HepG2 (cell line): ENCODE measurements around the gene CLIC3. TPM values are rescaled to one million over a fixed set of nuclear protein-coding genes. Genes with fewer than 3 reads are reported as not detected.

Experiments
- ATAC-seq: fragments of 200-7000 bp; cut with Tn5 transposase; 3 replicates; pipeline ENCODE4 v1.9.1; 2020; ENCODE audit warnings: mild to moderate bottlenecking, moderate library complexity
- BruUV-seq: library from RNA; stranded (reverse); fragments of 400-500 nt; replicated peaks from 2 replicates; lab custom pipeline; 2021; lab: Mats Ljungman, UMichigan
- CTCF ChIA-PET: fragments of 300-600 bp; formaldehyde crosslinking; extraction: SDS; loops from one replicate; lab custom pipeline; 2021; ENCODE audit warnings: low total read pairs, inconsistent platforms, low intra/inter-chr PET ratio; lab: Yijun Ruan, JAX
- POLR2A ChIA-PET: fragments of 350-600 bp; sonication (Branson Sonifier 250); formaldehyde crosslinking; loops from one replicate; lab custom pipeline; 2020; ENCODE audit warnings: antibody characterized with exemption, inconsistent platforms; lab: Yijun Ruan, JAX
- DNase-seq: peaks from one replicate; pipeline ENCODE4 v3.0.0-alpha.2; 2015; ENCODE audit warnings: low spot score
- FAIRE-seq: peaks from 3 replicates; lab custom pipeline; 2011; peaks lifted over from hg19 to GRCh38; lab: Jason Lieb, UNC
- H2AFZ ChIP-seq: one replicate; pipeline ENCODE4 v1.6.1; 2011; ENCODE audit warnings: low read length, inconsistent platforms
- H3K27ac ChIP-seq: fragments of 300-600 bp; 3 replicates; pipeline ENCODE4 v1.8.0; 2011; ENCODE audit warnings: mixed run types, mild to moderate bottlenecking, mixed read lengths, low read length, inconsistent platforms; ENCODE audit not compliant: insufficient read depth; ENCODE audit errors: extremely low read length
- H3K27me3 ChIP-seq, 2 experiments: fragments of 200-600 bp in 1 of 2; 2 replicates in 1 of 2; 3 replicates in 1 of 2; pipeline versions ENCODE4 v1.6.0 to v1.8.0; 2011; ENCODE audit warnings: low read length in 2 of 2, mild to moderate bottlenecking in 2 of 2, moderate library complexity in 2 of 2, inconsistent platforms in 1 of 2; ENCODE audit not compliant: insufficient read depth in 2 of 2, control insufficient read depth in 1 of 2
- H3K36me3 ChIP-seq, 2 experiments: fragments of 200-600 bp in 1 of 2; replicated peaks in 1 of 2; 2 replicates in 1 of 2; 3 replicates in 1 of 2; pipeline versions ENCODE4 v1.5.1 to v1.8.0; 2011; ENCODE audit warnings: low read length in 2 of 2, inconsistent platforms in 1 of 2; ENCODE audit not compliant: insufficient read depth in 2 of 2, control insufficient read depth in 1 of 2
- H3K4me1 ChIP-seq: 2 replicates; pipeline ENCODE4 v1.5.1; 2012; ENCODE audit warnings: low read length, inconsistent platforms; ENCODE audit not compliant: insufficient read depth
- H3K4me2 ChIP-seq: 2 replicates; pipeline ENCODE4 v1.6.0; 2011; ENCODE audit warnings: low read depth, low read length, inconsistent platforms
- H3K4me3 ChIP-seq, 3 experiments: fragments of 200-600 bp in 1 of 3; sonication (generic), shearing (Covaris generic) in 1 of 3; replicated peaks in 1 of 3; 2 replicates each; pipeline ENCODE4 v1.5.1; 2011 to 2016; ENCODE audit warnings: low read length in 3 of 3, inconsistent platforms in 2 of 3, low read depth in 2 of 3, mild to moderate bottlenecking in 2 of 3, control low read depth in 1 of 3, mixed read lengths in 1 of 3; ENCODE audit not compliant: insufficient read depth in 1 of 3
- H3K79me2 ChIP-seq: one replicate; pipeline ENCODE4 v1.6.1; 2011; ENCODE audit warnings: low read length, inconsistent platforms; ENCODE audit not compliant: insufficient read depth
- H3K9ac ChIP-seq: 2 replicates; pipeline ENCODE4 v1.6.0; 2011; ENCODE audit warnings: mild to moderate bottlenecking, low read depth, low read length, inconsistent platforms; ENCODE audit not compliant: insufficient read depth
- H3K9me3 ChIP-seq: 2 replicates; pipeline ENCODE4 v1.5.1; 2012; ENCODE audit warnings: mild to moderate bottlenecking, low read length
- H4K20me1 ChIP-seq: 2 replicates; pipeline ENCODE4 v1.6.0; 2011; ENCODE audit warnings: inconsistent platforms, mild to moderate bottlenecking, low read length, moderate library complexity; ENCODE audit not compliant: insufficient read depth
- DR1 ChIP-seq: sonication (generic); formaldehyde crosslinking; IDR thresholded peaks from 2 replicates; pipeline ENCODE4 v1.8.0; 2021; ENCODE audit warnings: mild to moderate bottlenecking, missing genetic modification reagents, inconsistent platforms
- KIAA2018 ChIP-seq: sonication (generic); formaldehyde crosslinking; IDR thresholded peaks from 2 replicates; pipeline ENCODE4 v1.5.0; 2020; ENCODE audit warnings: mild to moderate bottlenecking, missing genetic modification reagents, borderline replicate concordance
- KLF16 ChIP-seq, 2 experiments: sonication (generic) in 1 of 2; formaldehyde crosslinking in 1 of 2; IDR thresholded peaks; 2 replicates each; pipeline versions ENCODE4 v1.6.1 to v1.8.0; 2016 to 2023; ENCODE audit warnings: missing genetic modification reagents in 2 of 2, missing compliant biosample characterization in 1 of 2
- MEIS2 ChIP-seq: sonication (generic); formaldehyde crosslinking; IDR thresholded peaks from 2 replicates; pipeline ENCODE4 v1.9.0; 2021; ENCODE audit warnings: mild to moderate bottlenecking, missing genetic modification reagents
- SMC3 ChIP-seq: IDR thresholded peaks from 2 replicates; pipeline ENCODE4 v1.6.1; 2011; ENCODE audit warnings: low read length, improper control_type of control experiment
- TBX2 ChIP-seq: sonication (generic); formaldehyde crosslinking; IDR thresholded peaks from 2 replicates; pipeline ENCODE4 v1.5.0; 2020; ENCODE audit warnings: missing genetic modification reagents, mild to moderate bottlenecking, borderline replicate concordance
- ZBTB25 ChIP-seq: IDR thresholded peaks from 2 replicates; pipeline ENCODE4 v1.6.1; 2018; ENCODE audit warnings: missing genetic modification reagents
- WGBS: methylation state at CpG from one replicate; pipeline ENCODE4 v1.1.6; 2017; ENCODE audit warnings: low lambda C conversion rate; 5-methylcytosine and 5-hydroxymethylcytosine counted together
- in situ Hi-C: cut with HindIII; loops from 2 replicates; pipeline ENCODE4 v1.10.0; 2017; ENCODE audit warnings: low pct_unique_long_range_greater_than_20kb; ENCODE audit not compliant: extremely low pct_ligation_motif_present
- intact Hi-C: fragments of 100-400 bp; cut with micrococcal nuclease; formaldehyde crosslinking; loops from one replicate; pipeline ENCODE4 v1.10.0; 2022; ENCODE audit not compliant: unreplicated experiment
- polyA plus RNA-seq, 8 experiments: library from polyadenylated mRNA; depleted of rRNA in 3 of 8; stranded (reverse) in 7 of 8; unstranded in 1 of 8; fragments of >200 nt; fragmentation: Illumina TruSeq in 4 of 8; extraction: Trizol in 4 of 8; gene quantifications; 2 replicates each; pipeline versions ENCODE4 v1.2.1 to v1.2.3, GENCODE V29; 2011 to 2016; ENCODE audit warnings: low read depth in 4 of 8, missing spikeins in 1 of 8, mixed read lengths in 1 of 8; ENCODE audit not compliant: insufficient read depth in 1 of 8
- total RNA-seq, 5 experiments: library from RNA; depleted of rRNA; stranded (reverse); fragments of >200 nt; fragmentation: Illumina TruSeq; extraction: Trizol; gene quantifications; 2 replicates each; pipeline ENCODE4 v1.2.3, GENCODE V29; 2016; ENCODE audit warnings: low read depth in 1 of 5

Gene CLIC3
- total and polyA plus RNA-seq, 2 of the 13 experiments (the other 11 are each of a cell fraction or from before 2014, with no cell fraction given): 0.51 to 1.5 TPM

GRCh38 chr9:136952321-136952850 lies 44.0 kb downstream of the CLIC3 start:
- DNase-seq (no peak), ATAC-seq (no peak), FAIRE-seq (no peak)
- Histone ChIP-seq H2AFZ (no peak overlapping the region), H4K20me1 (no peaks in the 10 kb centered on the region), H3K9ac (no peak overlapping the region), H3K79me2 (peaks cover 5% of the 10 kb centered on the region), H3K4me2 (no peak overlapping the region), H3K4me1 (peaks cover 32% of the 10 kb centered on the region), H3K9me3 (no peaks in the 10 kb centered on the region), H3K27ac (no peak overlapping the region), H3K27me3 (no peaks in the 10 kb centered on the region), H3K4me3 (no peak overlapping the region), H3K36me3 (no peaks in the 10 kb centered on the region)
- TF ChIP-seq KLF16 (CRISPR knock-in tag; IDR thresholded peaks at IDR 0.05) (no peak), ZBTB25 (CRISPR knock-in tag) (no peak), SMC3 (no peak)
- ChIA-PET CTCF (no interaction called here), POLR2A (no interaction called here)
- intact Hi-C loops: no loop called here
- no TSS peak for BruUV-seq
- 92% methylated on average over 2 of the region's 15 CpGs for WGBS
- in situ Hi-C loops: no loop called here

GRCh38 chr9:136951541-136952320 lies 44.6 kb downstream of the CLIC3 start, which contains the start of gene LCN12:
Gene LCN12, plus strand, starts transcription at chr9:136952273. Its CDS starts 55 bp downstream, at chr9:136952328.
- POLR2A ChIA-PET: no interaction called here
- DNase-seq (no peak), ATAC-seq (no peak), FAIRE-seq (no peak)
- Histone ChIP-seq H3K4me3 (peak within 1 kb of the TSS in 1 of 3 experiments; percentile 90; a peak in 1 of 6 replicates), H3K9ac (peak within 1 kb of the TSS; percentile 86; the same call in 1 of the 2 replicates), H3K27ac (no peak within 1 kb of the TSS), H3K79me2 (peaks cover 5% of the 10 kb centered on the region), H3K27me3 (no peaks in the 10 kb centered on the region), H3K4me1 (peaks cover 39% of the 10 kb centered on the region), H4K20me1 (no peaks in the 10 kb centered on the region), H3K36me3 (no peaks in the 10 kb centered on the region), H3K4me2 (peak within 1 kb of the TSS; percentile 100; the same call in 1 of the 2 replicates), H2AFZ (no peak within 1 kb of the TSS), H3K9me3 (no peaks in the 10 kb centered on the region)
- intact Hi-C loops: no loop called here
- no TSS peak for BruUV-seq
- in situ Hi-C loops: no loop called here
- WGBS: 98% methylated on average over 8 of the region's 14 CpGs
- CTCF ChIA-PET: no interaction called here
- TF ChIP-seq KIAA2018 (CRISPR knock-in tag): no peak
- no peak for TF ChIP-seq DR1 (CRISPR knock-in tag)
- TF ChIP-seq TBX2 (CRISPR knock-in tag): no peak
- TF ChIP-seq MEIS2 (CRISPR knock-in tag): no peak
